A673 (cell line): ENCODE results near the gene GALNTL6. TPM values are rescaled to one million over a fixed set of nuclear protein-coding genes. Genes with fewer than 3 reads are reported as not detected.

Experiments
- BruUV-seq: library from RNA; stranded (reverse); fragments of 400-500 nt; replicated peaks from 2 replicates; lab custom pipeline; 2021; lab: Mats Ljungman, UMichigan
- CTCF ChIA-PET: fragments of 300-600 bp; sonication (Branson Sonifier 250); formaldehyde crosslinking; loops from one replicate; lab custom pipeline; 2022; ENCODE audit warnings: antibody characterized with exemption; lab: Charles Lee
- POLR2A ChIA-PET: fragments of 300-600 bp; sonication (Branson Sonifier 250); formaldehyde crosslinking; loops from one replicate; lab custom pipeline; 2022; ENCODE audit warnings: antibody characterized with exemption; ENCODE audit not compliant: low non-redundant PET; lab: Charles Lee
- DNase-seq: peaks from one replicate; pipeline ENCODE4 v3.0.0-alpha.2; 2015; ENCODE audit warnings: low spot score
- H3K27ac ChIP-seq: fragments of 200-600 bp; sonication (generic); 2 replicates; pipeline ENCODE4 v1.5.1; 2016; ENCODE audit warnings: mixed run types, low read depth, mild to moderate bottlenecking, mixed read lengths, antibody characterized with exemption, low read length; ENCODE audit not compliant: poor library complexity, severe bottlenecking
- H3K27me3 ChIP-seq: fragments of 200-600 bp; sonication (generic); replicated peaks from 2 replicates; pipeline ENCODE4 v1.6.1; 2017; ENCODE audit warnings: mixed run types, low read depth, mild to moderate bottlenecking, mixed read lengths, antibody characterized with exemption, low read length; ENCODE audit not compliant: insufficient read depth, poor library complexity
- H3K36me3 ChIP-seq: fragments of 200-600 bp; sonication (generic); 2 replicates; pipeline ENCODE4 v1.6.1; 2016; ENCODE audit warnings: mixed run types, mild to moderate bottlenecking, mixed read lengths, antibody characterized with exemption, low read length; ENCODE audit not compliant: insufficient read depth, poor library complexity, severe bottlenecking
- H3K4me1 ChIP-seq: fragments of 200-600 bp; sonication (generic); 2 replicates; pipeline ENCODE4 v1.6.1; 2017; ENCODE audit warnings: mixed run types, mild to moderate bottlenecking, mixed read lengths, antibody characterized with exemption, low read length; ENCODE audit not compliant: insufficient read depth, poor library complexity, severe bottlenecking
- H3K4me3 ChIP-seq: fragments of 200-600 bp; sonication (generic); 2 replicates; pipeline ENCODE4 v1.5.1; 2016; ENCODE audit warnings: low read depth, mixed run types, mild to moderate bottlenecking, mixed read lengths, low read length; ENCODE audit not compliant: poor library complexity, severe bottlenecking
- H3K9me3 ChIP-seq: fragments of 200-600 bp; sonication (generic); 2 replicates; pipeline ENCODE4 v1.6.1; 2016; ENCODE audit warnings: mixed run types, low read depth, mild to moderate bottlenecking, mixed read lengths, antibody characterized with exemption, low read length; ENCODE audit not compliant: poor library complexity, severe bottlenecking
- CTCF ChIP-seq: fragments of 300-800, 200-600 bp; sonication (generic); conservative IDR thresholded peaks from 2 replicates; pipeline ENCODE4 v1.5.1; 2017; ENCODE audit warnings: low read depth, mild to moderate bottlenecking, antibody characterized with exemption, low read length, moderate library complexity, mixed read lengths
- EZH2 ChIP-seq: fragments of 200-600 bp; sonication (generic); IDR thresholded peaks from 2 replicates; pipeline ENCODE4 v1.6.1; 2017; ENCODE audit warnings: borderline replicate concordance, low read depth, mild to moderate bottlenecking, mixed read lengths, antibody characterized with exemption, low read length; ENCODE audit not compliant: poor library complexity, severe bottlenecking
- intact Hi-C: fragments of 100-400 bp; cut with micrococcal nuclease; formaldehyde crosslinking; loops from one replicate; pipeline ENCODE4 v1.10.0; 2022; ENCODE audit not compliant: unreplicated experiment
- total RNA-seq: library from RNA; stranded (reverse); gene quantifications from 2 replicates; pipeline ENCODE4 v1.2.3, GENCODE V29; 2021

The GALNTL6 gene
- total RNA-seq, 1 experiment from 2014 or later, result 0.30 TPM

- intact Hi-C loops, result no loop called here
- Histone ChIP-seq H3K27me3 (no peaks in the 10 kb centered on the region), H3K4me1 (no peaks in the 10 kb centered on the region), H3K4me3 (no peak overlapping the region), H3K9me3 (no peaks in the 10 kb centered on the region), H3K36me3 (no peaks in the 10 kb centered on the region), H3K27ac (no peak overlapping the region)
- CTCF ChIA-PET, result no interaction called here
- POLR2A ChIA-PET, result no interaction called here
- no peak for DNase-seq
- no TSS peak for BruUV-seq
- TF ChIP-seq EZH2, result no peak
- TF ChIP-seq CTCF, result no peak
Measured at GRCh38 chr4:172169871-172170270, 356.7 kb downstream of the GALNTL6 start.

GRCh38 chr4:172173206-172173605 is 360.0 kb downstream of the GALNTL6 start:
- H3K27ac ChIP-seq, result no peak overlapping the region
- no peaks in the 10 kb centered on the region for H3K36me3 ChIP-seq
- no TSS peak for BruUV-seq
- intact Hi-C loops, result no loop called here
- no peaks in the 10 kb centered on the region for H3K9me3 ChIP-seq
- H3K4me1 ChIP-seq, result no peaks in the 10 kb centered on the region
- ChIA-PET POLR2A (no interaction called here), CTCF (no interaction called here)
- H3K27me3 ChIP-seq, result no peaks in the 10 kb centered on the region
- TF ChIP-seq EZH2, result no peak
- TF ChIP-seq CTCF, result no peak
- DNase-seq, result no peak
- no peak overlapping the region for H3K4me3 ChIP-seq

- H3K36me3 ChIP-seq, result no peaks in the 10 kb centered on the region
- H3K27me3 ChIP-seq, result no peaks in the 10 kb centered on the region
- CTCF ChIA-PET, result no interaction called here
- H3K27ac ChIP-seq, result no peak overlapping the region
- BruUV-seq, result no TSS peak
- POLR2A ChIA-PET, result no interaction called here
- H3K9me3 ChIP-seq, result no peaks in the 10 kb centered on the region
- H3K4me3 ChIP-seq, result no peak overlapping the region
- intact Hi-C loops, result no loop called here
- TF ChIP-seq CTCF (no peak), EZH2 (no peak)
- DNase-seq, result no peak
- no peaks in the 10 kb centered on the region for H3K4me1 ChIP-seq
Measured at GRCh38 chr4:172177382-172177781, 364.2 kb downstream of the GALNTL6 start.
